ENCODE results near the gene CYP27C1. TPM values are rescaled to one million over a fixed set of nuclear protein-coding genes. Genes with fewer than 3 reads are reported as not detected.
"Not testable (repeated sequence)": the region's sequence is repeated elsewhere in the genome, so short reads cannot be mapped to it uniquely, and the experiment has no call there.

The CYP27C1 gene
- polyA plus RNA-seq, 2 of the 4 experiments (the other 2 are of a cell fraction), result 2.2 to 4.6 TPM

- WGBS (ENCODE audit: missing lambda C conversion rate), result 86% methylated on average over 7 of the region's 7 CpGs
- FAIRE-seq, H3K4me2 ChIP-seq: not testable (repeated sequence)
Measured at GRCh38 chr2:127163090-127163406, 57.1 kb downstream of the CYP27C1 start.

DNA sequence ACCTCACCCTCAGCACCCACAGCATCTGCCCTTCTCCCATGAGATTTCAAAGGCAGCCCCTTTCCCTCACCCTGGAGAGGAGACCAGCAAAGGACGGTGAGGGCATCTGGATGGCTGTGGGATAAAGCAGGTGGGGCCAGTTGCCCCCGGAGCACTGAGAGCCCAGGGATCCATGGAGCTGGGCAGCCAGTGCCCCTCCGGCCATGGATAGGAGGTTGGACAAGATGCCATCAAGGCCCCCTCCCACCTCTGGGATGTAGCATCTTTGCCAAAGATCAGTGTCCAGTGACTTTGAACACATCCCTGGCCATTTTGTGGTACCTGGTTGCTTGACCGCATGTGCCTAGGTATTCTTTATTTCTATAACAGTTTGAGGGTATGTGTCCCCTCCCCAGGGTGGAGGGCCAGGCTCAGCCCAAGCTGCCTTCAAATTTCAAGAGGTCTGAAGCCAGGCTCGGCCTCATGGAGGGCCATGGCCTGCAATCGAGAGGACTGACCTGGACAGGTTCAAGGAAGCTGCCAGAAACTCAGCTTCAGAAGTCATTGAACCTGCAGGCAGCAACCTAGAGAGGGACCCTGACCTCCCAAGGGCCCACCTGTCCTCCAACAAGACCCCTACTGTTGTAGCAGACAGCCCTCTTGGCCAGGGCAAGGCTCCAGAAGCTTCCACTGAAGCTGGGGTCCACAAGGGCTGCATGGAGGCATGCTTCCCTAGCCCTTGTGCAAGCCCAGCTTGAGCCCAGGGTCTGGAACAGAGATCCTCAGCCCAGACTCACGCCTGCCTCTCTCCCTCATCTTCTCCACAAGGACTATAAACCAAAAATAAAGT lies 57.6 kb downstream of the CYP27C1 start:
- no peaks in the 10 kb centered on the region for H3K9me3 ChIP-seq
- H3K27ac ChIP-seq, result no peak overlapping the region; a peak in 1 of 6 replicates
- FAIRE-seq (no peak), ATAC-seq (no peak), DNase-seq (ENCODE audit: low read depth in 1 of 2, low spot score in 1 of 2) (no peak)
- ChIA-PET CTCF (interaction anchor here (0.7 to 1.6 kb wide), 5 partner anchors 10 to 95 kb away, joined by 3 to 4 read pairs (median 3); no protein-coding TSS in a partner anchor), POLR2A (no interaction called here)
- H3K4me2 ChIP-seq, result no peak overlapping the region
- no peak overlapping the region for H3K4me3 ChIP-seq
- no peak for TF ChIP-seq CHD4 (IDR thresholded peaks at IDR 0.05; ENCODE audit: borderline replicate concordance)
- no peak for TF ChIP-seq KDM1A (IDR thresholded peaks at IDR 0.05; ENCODE audit: low read depth)
- TF ChIP-seq, protein P1, sequence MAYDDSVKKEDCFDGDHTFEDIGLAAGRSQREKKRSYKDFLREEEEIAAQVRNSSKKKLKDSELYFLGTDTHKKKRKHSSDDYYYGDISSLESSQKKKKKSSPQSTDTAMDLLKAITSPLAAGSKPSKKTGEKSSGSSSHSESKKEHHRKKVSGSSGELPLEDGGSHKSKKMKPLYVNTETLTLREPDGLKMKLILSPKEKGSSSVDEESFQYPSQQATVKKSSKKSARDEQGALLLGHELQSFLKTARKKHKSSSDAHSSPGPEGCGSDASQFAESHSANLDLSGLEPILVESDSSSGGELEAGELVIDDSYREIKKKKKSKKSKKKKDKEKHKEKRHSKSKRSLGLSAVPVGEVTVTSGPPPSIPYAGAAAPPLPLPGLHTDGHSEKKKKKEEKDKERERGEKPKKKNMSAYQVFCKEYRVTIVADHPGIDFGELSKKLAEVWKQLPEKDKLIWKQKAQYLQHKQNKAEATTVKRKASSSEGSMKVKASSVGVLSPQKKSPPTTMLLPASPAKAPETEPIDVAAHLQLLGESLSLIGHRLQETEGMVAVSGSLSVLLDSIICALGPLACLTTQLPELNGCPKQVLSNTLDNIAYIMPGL (CRISPR knock-in tag; IDR thresholded peaks at IDR 0.05; ENCODE audit: borderline replicate concordance), result no peak
- no peak for TF ChIP-seq KDM5A (IDR thresholded peaks at IDR 0.05)
- TF ChIP-seq ZNF302 (CRISPR knock-in tag; IDR thresholded peaks at IDR 0.05), result no peak
- TF ChIP-seq JUN (IDR thresholded peaks at IDR 0.05), result no peak
- no peak for TF ChIP-seq NFE2L2 (conservative IDR thresholded peaks at IDR 0.05; ENCODE audit: low read length)
- no peak for TF ChIP-seq FOSL2 (IDR thresholded peaks at IDR 0.05)
- TF ChIP-seq FOSL2 (CRISPR knock-in tag; IDR thresholded peaks at IDR 0.05), result no peak
- TF ChIP-seq EHF (CRISPR knock-in tag; IDR thresholded peaks at IDR 0.05), result no peak
- TF ChIP-seq CBX8 (IDR thresholded peaks at IDR 0.05), result no peak
- TF ChIP-seq HOXB13 (CRISPR knock-in tag; IDR thresholded peaks at IDR 0.05; ENCODE audit: low read depth), result no peak
- WGBS (ENCODE audit: missing lambda C conversion rate), result 93% methylated on average over 4 of the region's 7 CpGs
- H3K4me1 ChIP-seq, result peaks cover 11% of the 10 kb centered on the region

More at GRCh38 chr2:127163090-127163406, 57.1 kb downstream of the CYP27C1 start:
- H3K27ac ChIP-seq; POLR2A ChIA-PET; DNase-seq (ENCODE audit: low read depth in 1 of 2, low spot score in 1 of 2); H3K4me3 ChIP-seq; H3K9me3 ChIP-seq; ATAC-seq: not testable (repeated sequence)
- CTCF ChIA-PET, result interaction anchor here (1.0 to 1.6 kb wide), 2 partner anchors 10 to 21 kb away, joined by 3 to 4 read pairs; no protein-coding TSS in a partner anchor
- H3K4me1 ChIP-seq, result peaks cover 11% of the 10 kb centered on the region; the same call in 2 of the 3 replicates

GRCh38 chr2:127161176-127162136 lies 58.6 kb downstream of the CYP27C1 start:
- TF ChIP-seq MAFK (IDR thresholded peaks at IDR 0.05; ENCODE audit: partially characterized antibody) (no peak), RNF2 (IDR thresholded peaks at IDR 0.05; ENCODE audit: borderline replicate concordance, low read depth) (no peak)
- TF ChIP-seq, protein P2, sequence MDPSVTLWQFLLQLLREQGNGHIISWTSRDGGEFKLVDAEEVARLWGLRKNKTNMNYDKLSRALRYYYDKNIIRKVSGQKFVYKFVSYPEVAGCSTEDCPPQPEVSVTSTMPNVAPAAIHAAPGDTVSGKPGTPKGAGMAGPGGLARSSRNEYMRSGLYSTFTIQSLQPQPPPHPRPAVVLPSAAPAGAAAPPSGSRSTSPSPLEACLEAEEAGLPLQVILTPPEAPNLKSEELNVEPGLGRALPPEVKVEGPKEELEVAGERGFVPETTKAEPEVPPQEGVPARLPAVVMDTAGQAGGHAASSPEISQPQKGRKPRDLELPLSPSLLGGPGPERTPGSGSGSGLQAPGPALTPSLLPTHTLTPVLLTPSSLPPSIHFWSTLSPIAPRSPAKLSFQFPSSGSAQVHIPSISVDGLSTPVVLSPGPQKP (IDR thresholded peaks at IDR 0.05; ENCODE audit: low read depth, low read length), result no peak
- H3K4me3 ChIP-seq, result no peak overlapping the region
- H3K9me3 ChIP-seq, result no peaks in the 10 kb centered on the region
- peak overlapping the region in 1 of 2 experiments; percentile 41; a peak in 1 of 6 replicates for H3K27ac ChIP-seq
- peaks cover 11% of the 10 kb centered on the region for H3K4me1 ChIP-seq
- FAIRE-seq (no peak), DNase-seq (ENCODE audit: low read depth in 1 of 2, low spot score in 1 of 2) (no peak), ATAC-seq (no peak)
- WGBS (ENCODE audit: missing lambda C conversion rate), result 61% methylated on average over 12 of the region's 12 CpGs
- no peak overlapping the region for H3K4me2 ChIP-seq
- ChIA-PET CTCF (interaction anchor here (1.1 to 1.6 kb wide), 4 partner anchors 11 to 93 kb away, joined by 3 to 4 read pairs (median 4); no protein-coding TSS in a partner anchor), POLR2A (no interaction called here)
